Renal pelvis (tissue), 3 donors: ENCODE measurements around the gene ARMH1. TPM values are rescaled to one million over a fixed set of nuclear protein-coding genes. Genes with fewer than 3 reads are reported as not detected.

Source experiments
- polyA plus RNA-seq, 3 donors: library from polyadenylated mRNA; unstranded; fragments of 120-200 nt; gene quantifications; one replicate each; pipeline ENCODE4 v1.2.1, GENCODE V29; 2013; ENCODE audit not compliant: insufficient read length in 3 of 3

ARMH1 gene
- polyA plus RNA-seq, 3 donors: 5.0 to 9.0 (median 8.1) TPM

Other genes starting within 250 kb of the ARMH1 start
- 10 to 100 TPM; 13.3 to 17.0 (median 15.7) TPM for gene TMEM53, start 233 bp upstream of the ARMH1 start, polyA plus RNA-seq
- gene RNU5D-1, start 56.5 kb downstream of the ARMH1 start, polyA plus RNA-seq: not detected
- gene KIF2C, start 65.1 kb downstream of the ARMH1 start, polyA plus RNA-seq: 10 to 100 TPM; 27.0 to 30.8 (median 28.1) TPM
- 1,000 to 10,000 TPM; 1,996 to 2,548 (median 2,324) TPM for gene RPS8, start 100.8 kb downstream of the ARMH1 start, polyA plus RNA-seq
- gene BEST4, start 113.5 kb downstream of the ARMH1 start, polyA plus RNA-seq: 1 to 10 TPM; 1.1 to 1.3 (median 1.1) TPM
- gene PLK3, start 125.7 kb downstream of the ARMH1 start, polyA plus RNA-seq: 10 to 100 TPM in 1 of 3 donors, 1 to 10 TPM in 2; 6.2 to 10.1 (median 7.7) TPM
- gene DYNLT4, start 132.6 kb downstream of the ARMH1 start, polyA plus RNA-seq: under 1 TPM in 2 of 3 donors, not detected in 1; 0.19 to 0.42 TPM
- 10 to 100 TPM; 10.5 to 22.8 (median 22.7) TPM for gene BTBD19, start 133.8 kb downstream of the ARMH1 start, polyA plus RNA-seq
- 1 to 10 TPM; 5.4 to 7.7 (median 6.9) TPM for gene PTCH2, start 168.5 kb downstream of the ARMH1 start, polyA plus RNA-seq